ENCODE data around the gene NUBP2. TPM values are rescaled to one million over a fixed set of nuclear protein-coding genes. Genes with fewer than 3 reads are reported as not detected.
A peak's percentile ranks its signal among the peaks of the same experiment; 100 is the strongest.

The NUBP2 gene
- total RNA-seq, 8 experiments from 2014 or later: 53.7 to 89.6 (median 67.6) TPM

DNA sequence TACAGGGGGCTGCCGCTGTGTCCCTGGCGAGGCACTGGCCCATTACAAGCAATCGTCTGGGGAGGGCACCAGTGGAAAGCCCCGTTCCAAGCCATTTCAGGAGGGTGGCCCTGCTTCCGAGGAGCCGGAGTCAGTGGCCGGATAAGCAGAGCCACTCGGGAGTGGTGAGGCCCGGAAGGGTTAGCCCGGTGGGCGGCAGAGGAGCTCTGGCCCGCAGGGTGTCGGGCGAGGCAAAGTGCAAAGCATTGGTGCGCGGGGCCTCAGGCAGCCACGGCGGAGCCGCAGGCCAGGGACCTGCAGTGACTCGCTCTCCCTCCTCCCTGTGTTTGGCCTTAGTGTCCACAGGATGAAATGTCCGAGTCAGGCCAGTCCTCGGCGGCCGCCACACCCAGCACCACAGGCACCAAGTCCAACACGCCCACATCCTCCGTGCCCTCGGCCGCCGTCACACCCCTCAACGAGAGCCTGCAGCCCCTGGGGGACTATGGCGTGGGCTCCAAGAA is 36.0 kb upstream of the NUBP2 start:
- in situ Hi-C loops (cut with MboI; ENCODE audit: low pct_unique_long_range_greater_than_20kb in 2 of 9, low sequenced_read_pairs in 9 of 9, unreplicated experiment in 9 of 9): no loop called here
- Histone ChIP-seq H3K4me3 (no peak overlapping the region), H3K27ac (no peak overlapping the region), H3K4me1 (replicated peaks in 1 of 2) (no peaks in the 10 kb centered on the region)
- 6 to 90% methylated on average over 3 to 4 of the region's 31 CpGs; no CpG with 5 or more reads in 8 of the 10 experiments for WGBS, 10 experiments
- peak in 5 of 8 experiments; percentile 2 to 62 (median 12) for ATAC-seq (replicated peaks in 6 of 8)

DNA sequence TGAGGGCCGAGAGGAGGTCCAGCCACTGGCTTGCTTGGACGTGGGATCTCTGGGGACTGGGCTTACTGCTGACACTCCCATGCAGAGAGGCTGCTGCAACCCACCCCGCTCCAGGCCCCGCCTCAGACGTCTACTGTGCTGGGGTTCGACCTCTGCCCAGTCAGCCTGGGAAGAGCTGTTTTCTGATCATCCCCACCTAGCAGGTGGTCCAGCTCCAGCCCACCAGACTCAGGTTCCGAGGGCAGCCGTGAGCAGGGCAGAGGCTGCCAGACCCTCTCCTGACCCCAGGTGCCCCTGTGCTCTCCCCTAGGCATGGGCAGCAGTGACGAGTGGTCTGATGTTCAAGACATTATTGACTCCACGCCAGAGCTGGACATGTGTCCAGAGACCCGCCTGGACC is 34.8 kb upstream of the NUBP2 start:
- 17 to 100% (median 100%) methylated on average over 1 to 2 of the region's 11 CpGs; no CpG with 5 or more reads in 7 of the 10 experiments for WGBS, 10 experiments
- H3K27ac ChIP-seq: no peak overlapping the region
- no peaks in the 10 kb centered on the region for H3K4me1 ChIP-seq (replicated peaks in 1 of 2)
- no peak for ATAC-seq (replicated peaks in 6 of 8)
- in situ Hi-C loops (cut with MboI; ENCODE audit: low pct_unique_long_range_greater_than_20kb in 2 of 9, low sequenced_read_pairs in 9 of 9, unreplicated experiment in 9 of 9): no loop called here
- H3K4me3 ChIP-seq: no peak overlapping the region

DNA sequence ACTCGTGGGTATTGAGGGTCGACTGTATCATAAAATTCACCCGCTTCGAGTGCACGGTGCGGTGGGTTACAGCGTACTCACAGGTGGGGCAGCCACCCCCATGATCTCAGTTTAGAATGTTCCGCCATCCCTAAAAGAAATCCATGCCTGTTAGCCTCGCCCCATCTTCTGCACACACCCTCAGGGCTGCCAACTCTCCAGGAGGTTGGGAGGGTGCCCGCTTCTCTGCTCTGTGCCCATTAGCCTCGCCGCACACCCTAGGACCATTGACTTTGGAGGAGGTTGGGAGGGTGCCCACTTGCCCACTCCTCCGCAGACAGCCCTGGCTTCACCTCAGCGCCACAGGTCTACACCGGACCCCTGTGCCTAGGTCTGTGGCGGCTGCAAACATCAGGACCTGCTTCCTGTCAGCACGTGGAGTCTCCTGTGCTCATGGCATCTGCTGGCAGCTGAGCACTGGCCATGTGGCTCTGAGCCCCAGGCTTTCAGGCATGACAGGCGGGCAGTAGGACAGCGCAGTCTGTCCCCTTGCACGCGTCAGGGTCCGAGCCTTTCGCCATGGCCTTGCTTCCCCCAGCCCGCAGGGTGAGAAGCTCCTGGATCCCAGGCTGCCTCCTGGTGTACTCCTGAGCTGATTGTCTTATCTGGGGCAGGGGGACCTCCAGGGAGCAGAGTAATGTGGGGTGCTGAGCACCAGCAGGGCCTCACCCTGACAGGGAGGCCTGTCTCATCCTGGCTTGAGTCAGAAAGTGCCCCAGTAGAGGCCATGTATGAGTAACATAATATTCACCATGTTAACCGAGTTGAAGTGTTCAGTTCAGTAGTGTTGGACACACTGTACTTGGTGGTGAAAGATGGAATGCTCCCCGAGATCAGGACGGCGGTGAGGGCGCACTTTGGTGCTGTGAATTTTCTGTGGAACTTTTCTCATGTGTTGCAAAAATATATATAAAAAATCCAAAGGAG is 33.3 kb upstream of the NUBP2 start:
- in situ Hi-C loops (cut with MboI; ENCODE audit: low pct_unique_long_range_greater_than_20kb in 2 of 9, low sequenced_read_pairs in 9 of 9, unreplicated experiment in 9 of 9): no loop called here
- no peak overlapping the region for H3K27ac ChIP-seq
- H3K4me3 ChIP-seq: no peak overlapping the region
- H3K4me1 ChIP-seq (replicated peaks in 1 of 2): no peaks in the 10 kb centered on the region
- 81 to 100% (median 97%) methylated on average over 1 to 17 of the region's 29 CpGs for WGBS, 10 experiments
- peak in 1 of 8 experiments; percentile 12 for ATAC-seq (replicated peaks in 6 of 8)

DNA sequence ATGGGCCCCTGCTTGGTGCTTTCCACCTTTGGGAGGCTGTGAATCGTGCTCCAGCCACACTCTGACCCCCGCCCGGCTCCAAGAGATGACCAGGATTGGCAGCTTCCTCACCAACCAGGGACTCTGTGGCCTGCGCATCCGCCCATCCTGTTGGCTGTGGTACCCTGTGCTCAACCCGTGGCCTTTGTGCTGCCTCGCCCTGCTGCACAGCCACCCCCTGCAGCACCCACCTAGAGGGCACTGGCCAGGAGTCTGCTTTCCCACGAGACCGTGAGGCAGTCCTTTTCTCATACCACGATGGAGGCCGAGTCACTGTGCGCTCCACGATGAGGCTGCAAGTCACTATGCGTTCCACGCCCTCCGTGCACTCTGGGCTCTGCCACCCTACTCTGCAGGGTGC is 30.8 kb upstream of the NUBP2 start:
- H3K4me1 ChIP-seq (replicated peaks in 1 of 2): no peaks in the 10 kb centered on the region
- ATAC-seq (replicated peaks in 6 of 8): peak in 4 of 8 experiments; percentile 8 to 24 (median 10)
- in situ Hi-C loops (cut with MboI; ENCODE audit: low pct_unique_long_range_greater_than_20kb in 2 of 9, low sequenced_read_pairs in 9 of 9, unreplicated experiment in 9 of 9): no loop called here
- 80 to 100% (median 89%) methylated on average over 1 to 8 of the region's 16 CpGs; no CpG with 5 or more reads in 4 of the 10 experiments for WGBS, 10 experiments
- H3K4me3 ChIP-seq: no peak overlapping the region
- H3K27ac ChIP-seq: no peak overlapping the region

DNA sequence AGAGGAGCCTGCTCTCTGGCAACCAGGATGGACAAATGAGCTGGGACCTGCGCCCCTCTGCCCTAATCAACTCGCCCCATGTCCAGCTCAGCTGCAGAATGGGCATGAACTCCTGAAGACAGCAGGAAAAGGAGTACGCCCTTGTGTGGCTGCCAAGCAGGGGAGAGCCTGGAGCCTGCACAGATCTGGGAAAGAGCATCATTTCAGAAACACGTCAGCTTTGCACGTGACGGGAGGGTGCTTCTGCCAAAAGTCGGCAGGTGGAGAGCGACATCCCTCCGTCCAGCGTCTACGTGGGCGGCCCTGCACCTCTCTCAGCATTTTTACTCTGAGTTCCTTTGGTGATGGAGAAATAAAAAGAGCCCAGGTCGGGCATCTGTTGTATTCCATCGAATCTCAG is 29.9 kb upstream of the NUBP2 start:
- in situ Hi-C loops (cut with MboI; ENCODE audit: low pct_unique_long_range_greater_than_20kb in 2 of 9, low sequenced_read_pairs in 9 of 9, unreplicated experiment in 9 of 9): no loop called here
- WGBS, 10 experiments: 76 to 100% (median 93%) methylated on average over 1 to 11 of the region's 14 CpGs; no CpG with 5 or more reads in 1 of the 10 experiments
- no peak overlapping the region for H3K4me3 ChIP-seq
- ATAC-seq (replicated peaks in 6 of 8): no peak
- no peaks in the 10 kb centered on the region for H3K4me1 ChIP-seq (replicated peaks in 1 of 2)
- no peak overlapping the region for H3K27ac ChIP-seq

DNA sequence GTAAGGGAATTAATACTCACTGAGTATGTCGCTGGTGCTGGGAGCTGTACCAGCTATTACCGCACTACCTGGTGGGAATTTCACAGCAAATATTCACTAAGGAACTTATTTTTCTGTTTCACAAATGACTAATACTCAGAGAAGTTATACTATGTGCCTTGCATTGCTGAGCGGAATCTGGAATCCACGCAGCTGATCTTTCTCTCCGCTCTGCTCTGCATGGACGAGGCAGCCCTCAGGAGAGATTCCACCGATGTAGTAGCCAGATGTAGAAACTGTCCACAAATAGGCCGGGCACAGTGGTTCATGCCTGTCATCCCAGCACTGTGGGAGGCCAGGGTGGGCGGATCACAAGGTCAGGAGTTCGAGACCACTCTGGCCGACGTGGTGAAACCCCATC is 28.6 kb upstream of the NUBP2 start:
- H3K4me1 ChIP-seq (replicated peaks in 1 of 2): no peaks in the 10 kb centered on the region
- in situ Hi-C loops (cut with MboI; ENCODE audit: low pct_unique_long_range_greater_than_20kb in 2 of 9, low sequenced_read_pairs in 9 of 9, unreplicated experiment in 9 of 9): no loop called here
- no peak for ATAC-seq (replicated peaks in 6 of 8)
- no peak overlapping the region for H3K4me3 ChIP-seq
- no peak overlapping the region for H3K27ac ChIP-seq
- WGBS, 10 experiments: 80 to 98% (median 93%) methylated on average over 1 to 11 of the region's 12 CpGs; no CpG with 5 or more reads in 3 of the 10 experiments

DNA sequence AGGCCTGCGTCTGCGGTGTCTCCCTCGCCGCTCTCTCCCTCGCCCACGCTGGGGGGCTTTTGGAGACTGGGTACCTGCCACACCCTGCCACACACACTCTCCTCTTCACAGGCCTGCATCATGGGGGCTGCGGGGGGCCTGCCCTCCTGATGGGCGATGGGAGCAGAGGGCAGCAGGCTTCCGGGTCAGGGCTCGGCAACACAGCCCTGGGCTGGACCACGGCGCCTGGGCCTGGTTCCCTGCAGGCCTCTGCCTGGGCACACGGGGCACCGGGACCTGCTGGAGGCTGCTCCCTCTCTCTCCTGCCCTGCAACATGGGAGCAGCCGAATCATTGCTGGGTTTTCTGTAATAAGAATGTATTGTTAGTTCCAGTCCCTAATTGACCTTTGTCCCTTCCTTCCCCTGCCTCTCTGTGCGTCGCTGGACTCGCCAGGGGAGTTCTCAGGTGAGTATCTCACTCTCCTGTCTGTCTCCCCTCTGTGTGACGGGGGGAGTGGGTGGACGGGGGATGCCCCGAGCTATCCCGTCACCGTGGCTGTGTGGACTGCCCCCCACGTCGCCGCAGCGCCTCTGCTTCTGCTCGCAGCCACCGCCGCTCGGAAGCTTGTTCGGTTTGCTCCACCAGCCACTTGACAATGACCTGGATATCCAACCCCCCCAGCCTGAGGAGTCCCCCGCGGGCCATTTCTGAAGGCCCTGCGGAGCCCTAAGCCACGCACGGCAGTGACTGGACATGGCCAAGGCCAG is 24.9 kb upstream of the NUBP2 start:
- Histone ChIP-seq H3K27ac (no peak overlapping the region), H3K4me1 (replicated peaks in 1 of 2) (no peaks in the 10 kb centered on the region), H3K4me3 (no peak overlapping the region)
- in situ Hi-C loops (cut with MboI; ENCODE audit: low pct_unique_long_range_greater_than_20kb in 2 of 9, low sequenced_read_pairs in 9 of 9, unreplicated experiment in 9 of 9): no loop called here
- 73 to 100% (median 98%) methylated on average over 1 to 8 of the region's 37 CpGs; no CpG with 5 or more reads in 4 of the 10 experiments for WGBS, 10 experiments
- peak in 2 of 8 experiments; percentile 7 for ATAC-seq (replicated peaks in 6 of 8)

DNA sequence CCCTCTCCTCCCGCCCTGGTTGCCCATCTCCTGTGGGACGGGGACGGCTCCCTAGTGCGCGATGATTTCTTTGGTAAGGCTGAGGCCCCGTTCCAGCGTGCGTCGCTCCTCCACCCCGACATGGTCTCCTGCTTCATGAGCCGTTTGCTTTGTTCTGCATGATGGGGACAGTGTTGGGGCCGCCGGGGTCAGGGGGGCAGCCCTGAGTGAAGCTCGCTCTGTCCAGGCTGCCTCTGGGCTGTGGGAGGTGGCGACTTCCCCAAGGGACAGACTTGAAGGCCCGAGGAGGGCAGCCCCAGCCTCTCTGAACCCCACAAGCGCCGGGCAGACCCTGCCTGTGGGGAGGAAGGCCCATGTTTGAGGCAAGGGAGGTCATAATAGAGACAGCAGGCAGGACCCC is 23.8 kb upstream of the NUBP2 start:
- ATAC-seq (replicated peaks in 6 of 8): no peak
- Histone ChIP-seq H3K27ac (no peak overlapping the region), H3K4me1 (replicated peaks in 1 of 2) (no peaks in the 10 kb centered on the region), H3K4me3 (no peak overlapping the region)
- 90 to 95% methylated on average over 4 to 5 of the region's 18 CpGs; no CpG with 5 or more reads in 8 of the 10 experiments for WGBS, 10 experiments
- in situ Hi-C loops (cut with MboI; ENCODE audit: low pct_unique_long_range_greater_than_20kb in 2 of 9, low sequenced_read_pairs in 9 of 9, unreplicated experiment in 9 of 9): no loop called here

DNA sequence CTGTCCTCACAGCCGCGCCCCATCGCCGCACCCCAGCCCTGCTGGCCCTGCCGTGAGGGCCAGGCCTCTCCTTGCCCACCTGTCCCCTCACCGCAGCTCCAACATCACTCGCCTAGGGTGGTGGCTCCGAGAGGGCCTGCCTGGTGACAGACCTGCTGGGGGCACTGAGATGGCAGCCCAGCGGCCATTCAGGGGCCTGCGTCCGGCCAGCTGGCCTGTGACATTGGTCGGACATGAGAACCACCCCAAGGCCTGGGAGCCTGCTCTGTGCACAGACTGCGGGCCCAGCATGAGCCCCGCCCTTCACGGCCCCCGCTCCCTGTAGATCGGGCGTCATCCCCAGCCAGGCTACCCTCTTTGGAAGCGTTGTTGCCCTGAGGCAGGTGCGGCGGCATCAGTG is 23.2 kb upstream of the NUBP2 start:
- ATAC-seq (replicated peaks in 6 of 8): no peak
- no peak overlapping the region for H3K27ac ChIP-seq
- WGBS, 10 experiments: 90 to 100% (median 96%) methylated on average over 2 to 10 of the region's 21 CpGs; no CpG with 5 or more reads in 7 of the 10 experiments
- in situ Hi-C loops (cut with MboI; ENCODE audit: low pct_unique_long_range_greater_than_20kb in 2 of 9, low sequenced_read_pairs in 9 of 9, unreplicated experiment in 9 of 9): no loop called here
- no peaks in the 10 kb centered on the region for H3K4me1 ChIP-seq (replicated peaks in 1 of 2)
- H3K4me3 ChIP-seq: no peak overlapping the region

DNA sequence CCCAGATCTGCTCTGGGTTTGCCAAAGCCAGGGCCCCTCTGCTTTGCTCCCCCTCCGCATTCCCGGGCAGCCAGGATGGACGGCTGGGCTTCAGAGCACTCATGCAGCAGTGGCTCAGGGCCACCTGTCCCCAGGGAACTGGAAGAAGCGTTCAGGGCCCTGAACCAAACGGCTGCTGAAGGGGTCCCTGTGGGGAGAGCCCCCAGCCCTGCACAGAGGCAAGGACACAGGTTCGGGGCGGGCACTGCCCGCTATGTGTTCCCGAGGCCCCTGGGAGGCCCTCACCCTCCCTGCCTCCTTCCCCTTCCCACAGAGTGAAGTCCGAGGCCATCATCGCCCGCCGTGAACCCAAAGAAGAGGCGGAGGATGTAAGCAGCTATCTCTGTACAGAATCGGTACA is 21.8 kb upstream of the NUBP2 start:
- Histone ChIP-seq H3K4me3 (no peak overlapping the region), H3K4me1 (replicated peaks in 1 of 2) (no peaks in the 10 kb centered on the region), H3K27ac (no peak overlapping the region)
- WGBS, 10 experiments: 100% methylated on average over 1 to 6 of the region's 15 CpGs; no CpG with 5 or more reads in 7 of the 10 experiments
- ATAC-seq (replicated peaks in 6 of 8): no peak
- in situ Hi-C loops (cut with MboI; ENCODE audit: low pct_unique_long_range_greater_than_20kb in 2 of 9, low sequenced_read_pairs in 9 of 9, unreplicated experiment in 9 of 9): no loop called here

DNA sequence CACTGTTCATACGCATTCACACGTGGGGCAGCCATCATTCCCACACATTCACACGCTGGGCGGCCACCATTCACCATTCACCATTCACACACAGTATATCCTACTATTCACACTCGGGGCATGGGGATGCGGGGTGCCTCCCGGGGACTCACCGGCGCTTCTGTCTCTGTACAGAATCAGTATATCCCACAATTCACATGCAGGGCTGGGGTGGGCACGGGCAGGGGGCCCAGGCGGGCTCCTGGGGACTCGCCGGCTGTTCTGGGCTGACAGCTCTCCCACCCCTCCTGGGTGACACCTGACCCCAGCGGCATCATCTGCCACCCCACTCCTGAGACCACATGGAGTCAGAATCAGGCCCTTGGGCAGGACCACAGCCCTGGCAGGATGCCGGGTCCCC is 21.0 kb upstream of the NUBP2 start:
- no peak for ATAC-seq (replicated peaks in 6 of 8)
- Histone ChIP-seq H3K27ac (no peak overlapping the region), H3K4me1 (replicated peaks in 1 of 2) (no peaks in the 10 kb centered on the region), H3K4me3 (no peak overlapping the region)
- in situ Hi-C loops (cut with MboI; ENCODE audit: low pct_unique_long_range_greater_than_20kb in 2 of 9, low sequenced_read_pairs in 9 of 9, unreplicated experiment in 9 of 9): no loop called here
- no CpG with 5 or more reads among the region's 15 CpGs for WGBS, 10 experiments

DNA sequence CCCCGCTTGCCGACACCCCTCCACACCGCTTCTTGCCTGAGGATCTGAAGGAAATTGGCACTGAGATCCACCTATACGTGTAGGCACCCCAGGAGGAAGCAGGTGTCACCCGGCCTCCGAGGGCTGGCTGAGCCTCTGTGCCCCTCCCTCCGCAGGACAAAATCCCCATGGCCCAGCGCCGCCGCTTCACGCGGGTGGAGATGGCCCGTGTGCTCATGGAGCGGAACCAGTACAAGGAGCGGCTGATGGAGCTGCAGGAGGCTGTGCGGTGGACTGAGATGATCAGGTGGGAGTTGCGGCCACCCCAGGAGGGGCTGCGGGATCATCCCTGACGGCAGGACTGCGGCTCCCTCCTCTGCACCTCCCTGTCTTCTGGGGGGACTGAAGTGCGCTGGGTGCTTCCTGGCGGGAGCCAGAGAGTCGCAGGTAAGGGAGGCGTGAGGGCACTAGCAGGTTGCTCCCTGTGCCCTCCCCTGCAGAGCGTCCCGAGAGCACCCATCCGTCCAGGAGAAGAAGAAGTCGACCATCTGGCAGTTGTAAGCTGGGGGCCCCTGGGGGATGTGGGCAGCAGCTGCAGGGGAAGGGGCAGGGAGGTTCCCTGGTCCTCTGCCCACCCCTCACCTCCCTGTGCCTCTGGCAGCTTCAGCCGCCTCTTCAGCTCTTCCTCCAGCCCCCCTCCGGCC is 20.4 kb upstream of the NUBP2 start:
- in situ Hi-C loops (cut with MboI; ENCODE audit: low pct_unique_long_range_greater_than_20kb in 2 of 9, low sequenced_read_pairs in 9 of 9, unreplicated experiment in 9 of 9): no loop called here
- no peak overlapping the region for H3K27ac ChIP-seq
- 89 to 100% (median 93%) methylated on average over 2 to 7 of the region's 30 CpGs; no CpG with 5 or more reads in 6 of the 10 experiments for WGBS, 10 experiments
- H3K4me3 ChIP-seq: no peak overlapping the region
- no peaks in the 10 kb centered on the region for H3K4me1 ChIP-seq (replicated peaks in 1 of 2)
- ATAC-seq (replicated peaks in 6 of 8): no peak

Data from motor neuron (in vitro differentiated cells).